GM06990 (cell line): ENCODE data around the gene NID1.

Experiments
- DNase-seq: peaks from one replicate; pipeline ENCODE4 v3.0.0-alpha.2; 2011; ENCODE audit not compliant: insufficient read length; ENCODE audit errors: extremely low read depth
- H3K27me3 ChIP-seq: replicated peaks from 2 replicates; pipeline ENCODE4 v1.6.0; 2011; ENCODE audit warnings: low read length; ENCODE audit not compliant: control insufficient read depth, insufficient read depth
- H3K36me3 ChIP-seq: 2 replicates; pipeline ENCODE4 v1.5.1; 2011; ENCODE audit warnings: low read length; ENCODE audit not compliant: control insufficient read depth, insufficient read depth
- H3K4me3 ChIP-seq: replicated peaks from 2 replicates; pipeline ENCODE4 v1.5.1; 2011; ENCODE audit warnings: low read depth, mild to moderate bottlenecking, control low read depth, low read length
- TF ChIP-seq, protein P1 (sequence below): IDR thresholded peaks from 2 replicates; pipeline ENCODE4 v1.5.1; 2011; ENCODE audit warnings: low read length, control low read depth, mild to moderate bottlenecking, inconsistent platforms; ENCODE audit not compliant: insufficient read depth, poor library complexity, severe bottlenecking

Gene NID1

GRCh38 chr1:235938709-235939479 lies 126.0 kb downstream of the NID1 start:
- H3K27me3 ChIP-seq, result no peaks in the 10 kb centered on the region
- DNase-seq, result no peak
- no peak overlapping the region for H3K4me3 ChIP-seq
- H3K36me3 ChIP-seq, result no peaks in the 10 kb centered on the region
- TF ChIP-seq, protein P1, sequence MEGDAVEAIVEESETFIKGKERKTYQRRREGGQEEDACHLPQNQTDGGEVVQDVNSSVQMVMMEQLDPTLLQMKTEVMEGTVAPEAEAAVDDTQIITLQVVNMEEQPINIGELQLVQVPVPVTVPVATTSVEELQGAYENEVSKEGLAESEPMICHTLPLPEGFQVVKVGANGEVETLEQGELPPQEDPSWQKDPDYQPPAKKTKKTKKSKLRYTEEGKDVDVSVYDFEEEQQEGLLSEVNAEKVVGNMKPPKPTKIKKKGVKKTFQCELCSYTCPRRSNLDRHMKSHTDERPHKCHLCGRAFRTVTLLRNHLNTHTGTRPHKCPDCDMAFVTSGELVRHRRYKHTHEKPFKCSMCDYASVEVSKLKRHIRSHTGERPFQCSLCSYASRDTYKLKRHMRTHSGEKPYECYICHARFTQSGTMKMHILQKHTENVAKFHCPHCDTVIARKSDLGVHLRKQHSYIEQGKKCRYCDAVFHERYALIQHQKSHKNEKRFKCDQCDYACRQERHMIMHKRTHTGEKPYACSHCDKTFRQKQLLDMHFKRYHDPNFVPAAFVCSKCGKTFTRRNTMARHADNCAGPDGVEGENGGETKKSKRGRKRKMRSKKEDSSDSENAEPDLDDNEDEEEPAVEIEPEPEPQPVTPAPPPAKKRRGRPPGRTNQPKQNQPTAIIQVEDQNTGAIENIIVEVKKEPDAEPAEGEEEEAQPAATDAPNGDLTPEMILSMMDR, result no peak

DNA sequence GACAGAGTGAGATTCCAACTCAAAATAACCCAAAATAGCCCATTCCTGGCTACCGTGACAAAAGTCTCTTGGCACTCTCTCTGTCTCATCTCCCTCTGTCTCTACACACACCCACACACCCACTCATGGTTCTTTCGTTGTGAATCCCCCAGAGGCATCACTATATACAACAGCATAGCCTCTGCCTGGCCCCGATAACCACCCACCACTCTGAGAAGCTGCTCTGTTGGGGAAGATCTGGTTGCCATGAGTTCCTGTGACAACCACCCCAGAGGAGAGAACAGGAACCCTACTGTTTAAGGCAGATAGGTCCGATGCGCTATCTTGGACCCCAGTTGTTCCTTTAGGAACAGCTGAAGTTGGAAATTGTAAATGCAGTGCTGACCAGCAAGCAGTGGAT lies 127.8 kb downstream of the NID1 start:
- no peaks in the 10 kb centered on the region for H3K27me3 ChIP-seq
- TF ChIP-seq, protein P1, result no peak
- no peak overlapping the region for H3K4me3 ChIP-seq

DNA sequence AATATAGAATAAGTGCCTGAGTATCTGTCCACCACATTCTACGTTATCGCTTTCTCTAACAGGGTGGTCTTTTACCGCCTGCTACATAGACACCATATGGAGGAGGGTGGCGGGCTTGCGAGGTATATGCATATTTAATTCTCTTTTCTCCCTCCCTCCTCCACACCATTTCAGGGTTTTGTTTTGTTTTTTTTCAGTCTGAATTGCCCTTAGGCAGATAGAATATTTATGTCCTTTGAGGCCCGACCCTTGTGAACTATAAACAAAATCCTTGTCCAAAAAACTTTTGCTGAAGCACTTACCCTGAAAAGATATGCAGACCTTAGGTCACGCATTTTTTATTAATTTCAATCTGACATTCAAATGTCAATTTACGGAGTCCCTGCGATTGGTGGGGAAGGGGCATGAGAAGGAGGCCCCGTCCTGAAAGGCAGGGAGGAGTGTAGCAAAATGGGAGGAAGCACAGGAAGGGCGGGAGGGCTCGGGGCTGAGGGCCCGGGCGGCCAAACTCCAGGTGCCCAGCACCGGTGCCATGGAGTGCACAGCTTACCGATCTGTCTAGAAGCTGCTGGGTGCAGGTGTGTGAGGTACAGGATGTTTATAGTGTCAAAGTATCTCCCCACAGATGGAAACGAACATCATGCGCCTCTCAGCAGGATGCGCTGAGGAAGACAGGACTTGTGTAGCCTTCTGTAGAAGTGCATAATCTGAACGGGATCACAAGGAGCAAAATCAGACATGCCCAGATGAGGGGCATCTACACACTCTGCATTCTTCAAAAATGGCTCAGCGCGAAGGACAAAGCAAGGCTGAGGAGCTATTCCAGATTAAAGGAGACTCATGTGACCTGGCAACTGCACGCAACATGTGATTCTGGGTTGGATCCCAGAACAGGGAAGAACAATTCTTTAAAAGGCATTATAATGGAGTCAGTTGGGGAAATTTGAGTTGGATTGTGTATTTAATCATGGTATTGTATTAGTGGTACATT lies 129.4 kb downstream of the NID1 start:
- no peak for DNase-seq
- H3K27me3 ChIP-seq, result no peaks in the 10 kb centered on the region
- no peak overlapping the region for H3K4me3 ChIP-seq
- H3K36me3 ChIP-seq, result no peaks in the 10 kb centered on the region
- TF ChIP-seq, protein P1, result no peak

More for the DNA sequence above, 127.8 kb downstream of the NID1 start:
- DNase-seq, result no peak
- H3K36me3 ChIP-seq, result no peaks in the 10 kb centered on the region

DNA sequence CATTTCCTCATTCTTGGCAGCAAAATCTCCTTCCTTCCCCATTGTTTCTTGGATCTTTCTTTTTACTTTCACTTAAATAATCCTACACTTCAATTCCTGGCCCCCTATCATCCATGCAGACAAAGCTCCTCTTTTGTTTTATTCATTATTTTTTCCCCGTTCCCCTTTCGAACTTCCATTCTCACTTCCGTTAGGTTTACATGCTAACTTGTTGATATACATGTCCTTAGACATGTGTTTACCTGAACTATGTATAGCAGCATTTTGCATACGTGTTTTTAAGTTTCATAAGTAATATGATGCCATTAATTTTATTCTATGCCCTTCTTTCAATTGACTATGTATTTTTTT lies 131.1 kb downstream of the NID1 start:
- Histone ChIP-seq H3K4me3 (no peak overlapping the region), H3K27me3 (no peaks in the 10 kb centered on the region), H3K36me3 (no peaks in the 10 kb centered on the region)
- TF ChIP-seq, protein P1, result no peak
- DNase-seq, result no peak

DNA sequence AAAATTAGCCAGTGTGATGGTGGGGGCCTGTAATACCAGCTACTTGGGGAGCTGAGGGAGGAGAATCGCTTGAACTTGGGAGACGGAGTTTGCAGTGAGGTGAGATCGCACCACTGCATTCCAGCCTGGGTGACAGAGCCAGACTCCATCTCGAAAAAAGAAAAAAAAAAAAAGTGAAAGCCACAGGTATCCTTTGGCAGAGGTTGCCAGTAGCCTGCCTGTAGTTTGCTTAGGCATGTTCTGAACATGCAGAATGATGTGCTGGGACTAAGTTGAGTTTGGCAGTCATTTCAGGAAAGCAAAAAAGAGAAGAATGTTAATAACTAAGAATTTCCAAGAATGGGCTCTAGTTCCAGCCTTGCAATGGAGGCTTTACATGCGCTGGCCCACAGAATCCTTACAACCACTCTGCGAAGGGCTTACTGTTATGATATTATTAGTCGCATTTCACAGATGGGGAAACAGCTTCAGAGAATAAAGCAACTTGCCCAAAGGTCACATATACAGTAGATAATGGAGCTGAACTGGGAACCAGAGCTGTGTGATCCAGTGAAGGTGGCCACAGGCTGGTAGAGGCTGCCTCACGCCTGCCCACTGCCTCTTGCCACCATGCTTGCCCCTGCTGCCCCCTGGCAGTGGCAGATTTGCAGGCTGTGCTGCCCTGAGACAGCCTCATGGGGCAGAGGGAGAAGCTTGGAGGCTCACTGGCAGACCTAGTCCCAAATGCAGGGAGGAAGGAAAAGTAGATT lies 131.7 kb downstream of the NID1 start:
- DNase-seq, result no peak
- Histone ChIP-seq H3K36me3 (no peaks in the 10 kb centered on the region), H3K27me3 (no peaks in the 10 kb centered on the region), H3K4me3 (no peak overlapping the region)
- TF ChIP-seq, protein P1, result peak; percentile 21
